SK-MEL-5 (cell line): Measurements from ENCODE around the gene CTRB2. TPM values are rescaled to one million over a fixed set of nuclear protein-coding genes. Genes with fewer than 3 reads are reported as not detected.
"Not testable (repeated sequence)": the region's sequence is repeated elsewhere in the genome, so short reads cannot be mapped to it uniquely, and the experiment has no call there.

Experiments
- DNase-seq: peaks from one replicate; pipeline ENCODE4 v3.0.0-alpha.2; 2016; ENCODE audit warnings: low read depth, low spot score
- in situ Hi-C: cut with HindIII; loops from 2 replicates; pipeline ENCODE4 v1.10.0; 2016; ENCODE audit warnings: low sequenced_read_pairs, high pct_unique_total_duplicates, low pct_unique_long_range_greater_than_20kb
- total RNA-seq: library from RNA; depleted of rRNA; stranded (reverse); fragments of >200 nt; shearing (Covaris generic); gene quantifications from 2 replicates; pipeline ENCODE4 v1.2.3, GENCODE V29; 2014

CTRB2 gene
- total RNA-seq, 1 experiment from 2014 or later, result not detected

DNA sequence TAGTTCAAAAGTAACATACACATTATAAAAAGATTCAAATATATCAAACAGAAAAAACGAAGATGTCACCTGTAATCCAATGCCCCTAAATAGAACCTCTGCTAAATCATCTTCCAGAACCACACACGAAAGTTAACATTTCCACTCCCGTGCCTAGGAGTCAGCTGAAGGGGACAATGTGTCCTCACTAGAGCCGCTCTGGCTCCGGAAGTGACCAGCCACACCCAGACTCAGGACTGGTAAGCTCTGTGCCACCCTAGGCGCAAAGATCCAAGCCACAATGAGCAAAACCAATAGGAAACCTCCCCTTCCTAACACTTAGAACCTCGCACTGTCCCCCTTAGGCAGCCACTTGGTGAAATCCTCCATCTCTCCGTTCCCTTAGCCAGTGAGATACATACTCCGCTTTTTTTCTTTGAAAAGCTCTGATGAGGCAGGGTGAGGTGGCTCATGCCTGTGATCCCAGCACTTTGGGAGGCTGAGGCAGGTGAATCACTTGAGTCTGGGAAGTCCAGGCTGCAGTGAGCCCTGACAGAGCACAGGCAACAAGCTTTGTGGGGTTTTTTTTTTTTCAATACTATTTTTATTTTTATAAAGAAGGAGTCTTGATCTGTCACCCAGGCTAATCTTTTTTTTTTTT lies 23.6 kb upstream of the CTRB2 start:
- no peak for DNase-seq
- in situ Hi-C loops, result no loop called here

- no peak for DNase-seq
- in situ Hi-C loops, result no loop called here
These were observed 22.4 kb upstream of the CTRB2 start for GRCh38 chr16:75229172-75230031.

- in situ Hi-C loops, result no loop called here
- no peak for DNase-seq
These were observed 21.4 kb upstream of the CTRB2 start for GRCh38 chr16:75228143-75228976.

DNA sequence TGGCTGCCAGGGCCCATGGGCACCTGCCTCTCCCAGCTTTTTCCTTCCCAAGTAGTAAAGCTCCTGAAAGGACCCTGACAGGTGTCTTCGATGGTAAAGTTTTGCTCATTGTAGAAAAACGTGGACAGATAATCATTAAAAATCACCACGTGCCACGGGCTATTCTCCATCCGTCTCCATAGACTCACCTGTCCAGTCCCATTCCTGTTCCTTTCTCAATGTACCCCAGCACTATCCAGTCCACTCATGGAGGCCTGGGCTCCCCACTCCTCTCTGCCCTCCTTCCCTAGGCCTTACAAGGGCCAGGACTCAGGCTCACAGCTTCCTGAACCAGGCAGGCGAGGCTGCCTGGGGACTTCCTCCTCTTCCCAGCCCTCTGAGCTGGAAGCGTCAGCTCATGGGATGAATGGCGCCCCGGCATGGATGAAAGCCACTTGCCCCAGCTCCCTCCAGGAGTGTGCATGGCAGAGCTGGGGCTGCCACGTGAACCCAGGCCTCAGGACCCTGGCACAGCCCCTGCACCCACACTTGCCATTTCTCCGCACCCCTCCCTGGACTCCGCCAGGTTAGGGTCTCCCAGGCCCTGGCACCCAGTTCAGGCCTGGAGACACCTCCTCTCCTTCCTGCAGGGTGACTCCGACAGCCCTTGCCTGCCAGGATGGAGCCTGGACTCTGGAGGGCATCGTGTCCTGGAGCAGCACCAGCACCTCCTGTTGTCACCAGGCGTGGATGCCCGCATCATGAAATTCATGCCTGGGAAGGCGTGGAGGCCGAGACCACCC lies 20.6 kb upstream of the CTRB2 start:
- no peak for DNase-seq
- in situ Hi-C loops, result no loop called here

GRCh38 chr16:75226550-75227360 lies 19.8 kb upstream of the CTRB2 start:
- in situ Hi-C loops, result no loop called here
- no peak for DNase-seq

GRCh38 chr16:75225678-75226515 lies 18.9 kb upstream of the CTRB2 start:
- DNase-seq, result no peak
- in situ Hi-C loops, result no loop called here

- in situ Hi-C loops, result no loop called here
- no peak for DNase-seq
These were observed 18.1 kb upstream of the CTRB2 start for GRCh38 chr16:75225092-75225491.

- no peak for DNase-seq
- in situ Hi-C loops, result no loop called here
These were observed 17.5 kb upstream of the CTRB2 start for GRCh38 chr16:75224306-75225082.

GRCh38 chr16:75223129-75223528 lies 16.2 kb upstream of the CTRB2 start:
- in situ Hi-C loops, DNase-seq: not testable (repeated sequence)

DNA sequence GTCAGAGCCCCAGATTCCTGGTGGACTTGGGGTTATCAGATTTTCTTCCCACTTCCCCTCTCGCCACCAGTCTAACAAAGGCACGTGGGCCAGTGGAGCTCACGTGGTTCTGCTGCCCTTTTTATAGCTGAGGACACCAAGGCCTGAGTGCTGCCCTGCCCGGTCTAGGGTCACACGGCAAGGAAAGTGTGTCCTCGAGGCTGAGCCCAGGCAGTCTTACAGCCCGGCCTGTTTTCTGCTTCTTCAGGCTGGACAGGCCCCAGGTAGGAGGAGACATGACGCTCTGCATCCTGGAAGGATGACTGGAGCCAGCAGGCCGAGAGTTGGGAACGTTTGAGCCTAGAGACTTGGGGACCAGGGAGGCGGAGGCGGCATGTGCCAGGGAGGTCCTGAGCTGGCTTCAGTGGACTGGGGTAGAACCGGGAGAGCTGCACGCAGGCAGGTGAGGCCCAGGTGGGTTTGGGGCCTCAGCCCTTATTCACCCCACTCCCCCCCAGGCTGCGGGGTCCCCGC lies 15.4 kb upstream of the CTRB2 start:
- in situ Hi-C loops, result no loop called here
- DNase-seq, result no peak

- DNase-seq, result no peak
- in situ Hi-C loops, result no loop called here
These were observed 12.9 kb upstream of the CTRB2 start for GRCh38 chr16:75219838-75220237.

GRCh38 chr16:75219088-75219487 lies 12.1 kb upstream of the CTRB2 start:
- in situ Hi-C loops, result no loop called here
- no peak for DNase-seq

GRCh38 chr16:75218256-75219076 lies 11.5 kb upstream of the CTRB2 start, which contains the start of gene CTRB1:
Gene CTRB1 (plus strand): TSS chr16:75218988. CDS start chr16:75219008, 20 bp downstream.
- DNase-seq, result no peak
- in situ Hi-C loops, result no loop called here

DNA sequence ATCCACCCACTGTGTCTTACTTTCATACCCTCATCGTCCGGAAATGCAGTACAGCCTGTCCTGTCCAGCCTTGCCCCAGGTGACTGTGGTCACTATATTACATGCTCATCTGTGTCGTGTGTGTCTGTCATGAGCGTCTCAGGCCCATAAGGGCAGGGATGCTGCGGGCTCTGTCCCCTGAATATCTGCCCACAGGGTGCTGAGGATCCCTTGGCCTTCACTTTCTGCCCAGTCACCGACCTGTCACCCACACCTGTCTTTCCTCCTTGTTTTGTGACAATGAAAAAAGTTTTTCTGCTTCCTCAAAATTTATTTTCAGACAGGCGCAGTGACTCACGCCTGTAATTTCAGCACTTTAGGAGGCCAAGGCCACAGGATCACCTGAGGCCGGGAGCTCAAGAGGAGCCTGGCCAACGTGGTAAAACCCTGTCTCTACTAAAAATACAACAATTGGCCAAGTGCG lies 10.5 kb upstream of the CTRB2 start:
- DNase-seq, result no peak
- in situ Hi-C loops, result no loop called here
